ENCODE data around the gene SPON1.

DNA sequence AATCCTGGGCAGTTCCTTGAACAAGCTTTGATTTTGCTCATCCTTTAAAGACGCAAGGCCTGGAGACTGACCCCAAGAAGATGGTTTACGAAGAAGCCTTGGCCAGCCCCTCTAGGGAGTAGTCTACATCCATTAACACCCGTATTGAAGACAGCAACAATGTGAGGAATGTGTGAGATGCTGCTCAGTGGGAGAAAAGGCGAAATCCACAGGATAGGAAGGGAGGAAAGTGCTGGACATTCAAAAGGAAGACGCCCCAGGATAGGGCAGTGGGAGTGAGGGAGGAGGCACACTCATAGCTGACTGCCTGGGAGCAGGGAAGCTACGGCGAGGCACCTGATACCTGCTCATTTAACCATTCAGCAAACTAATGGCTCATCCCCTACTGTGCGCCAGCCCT lies 282.4 kb downstream of the SPON1 start:
- TF ChIP-seq SP1 (IDR thresholded peaks at IDR 0.05; ENCODE audit: low read depth, low read length), result no peak
- TF ChIP-seq, protein P1, sequence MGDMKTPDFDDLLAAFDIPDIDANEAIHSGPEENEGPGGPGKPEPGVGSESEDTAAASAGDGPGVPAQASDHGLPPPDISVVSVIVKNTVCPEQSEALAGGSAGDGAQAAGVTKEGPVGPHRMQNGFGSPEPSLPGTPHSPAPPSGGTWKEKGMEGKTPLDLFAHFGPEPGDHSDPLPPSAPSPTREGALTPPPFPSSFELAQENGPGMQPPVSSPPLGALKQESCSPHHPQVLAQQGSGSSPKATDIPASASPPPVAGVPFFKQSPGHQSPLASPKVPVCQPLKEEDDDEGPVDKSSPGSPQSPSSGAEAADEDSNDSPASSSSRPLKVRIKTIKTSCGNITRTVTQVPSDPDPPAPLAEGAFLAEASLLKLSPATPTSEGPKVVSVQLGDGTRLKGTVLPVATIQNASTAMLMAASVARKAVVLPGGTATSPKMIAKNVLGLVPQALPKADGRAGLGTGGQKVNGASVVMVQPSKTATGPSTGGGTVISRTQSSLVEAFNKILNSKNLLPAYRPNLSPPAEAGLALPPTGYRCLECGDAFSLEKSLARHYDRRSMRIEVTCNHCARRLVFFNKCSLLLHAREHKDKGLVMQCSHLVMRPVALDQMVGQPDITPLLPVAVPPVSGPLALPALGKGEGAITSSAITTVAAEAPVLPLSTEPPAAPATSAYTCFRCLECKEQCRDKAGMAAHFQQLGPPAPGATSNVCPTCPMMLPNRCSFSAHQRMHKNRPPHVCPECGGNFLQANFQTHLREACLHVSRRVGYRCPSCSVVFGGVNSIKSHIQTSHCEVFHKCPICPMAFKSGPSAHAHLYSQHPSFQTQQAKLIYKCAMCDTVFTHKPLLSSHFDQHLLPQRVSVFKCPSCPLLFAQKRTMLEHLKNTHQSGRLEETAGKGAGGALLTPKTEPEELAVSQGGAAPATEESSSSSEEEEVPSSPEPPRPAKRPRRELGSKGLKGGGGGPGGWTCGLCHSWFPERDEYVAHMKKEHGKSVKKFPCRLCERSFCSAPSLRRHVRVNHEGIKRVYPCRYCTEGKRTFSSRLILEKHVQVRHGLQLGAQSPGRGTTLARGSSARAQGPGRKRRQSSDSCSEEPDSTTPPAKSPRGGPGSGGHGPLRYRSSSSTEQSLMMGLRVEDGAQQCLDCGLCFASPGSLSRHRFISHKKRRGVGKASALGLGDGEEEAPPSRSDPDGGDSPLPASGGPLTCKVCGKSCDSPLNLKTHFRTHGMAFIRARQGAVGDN (IDR thresholded peaks at IDR 0.05), result no peak
